Fibroblast of skin of back (primary cell): ENCODE results near the gene USP10. TPM values are rescaled to one million over a fixed set of nuclear protein-coding genes. Genes with fewer than 3 reads are reported as not detected.
A peak's percentile ranks its signal among the peaks of the same experiment; 100 is the strongest.

Experiments
- DNase-seq: peaks from one replicate; pipeline ENCODE4 v3.0.0-alpha.2; 2013
- polyA plus RNA-seq, 2 experiments: library from polyadenylated mRNA; unstranded; fragments of 120-200 nt; gene quantifications; one replicate each; pipeline ENCODE4 v1.2.1, GENCODE V29; 2013; ENCODE audit not compliant: insufficient read length in 2 of 2

Gene USP10
- 69.5 TPM for polyA plus RNA-seq (2013, experiment 1 of 2; ENCODE audit: insufficient read length)
- 48.8 TPM for polyA plus RNA-seq (2013, experiment 2 of 2; ENCODE audit: insufficient read length)

- DNase-seq: peak; percentile 80
Measured at GRCh38 chr16:84699712-84700445, at the start of gene USP10. Gene USP10 (plus strand): TSS chr16:84700000. CDS start chr16:84700091, 91 bp downstream.

- DNase-seq: peak; percentile 71
Measured at GRCh38 chr16:84650062-84650991, 49.5 kb upstream of the USP10 start.

GRCh38 chr16:84652566-84652965 lies 47.2 kb upstream of the USP10 start:
- no peak for DNase-seq

GRCh38 chr16:84654238-84654637 lies 45.6 kb upstream of the USP10 start:
- no peak for DNase-seq

- DNase-seq: no peak
Measured at GRCh38 chr16:84654998-84655397, 44.8 kb upstream of the USP10 start.

- DNase-seq: no peak
Measured at GRCh38 chr16:84656649-84657048, 43.2 kb upstream of the USP10 start.

- no peak for DNase-seq
Measured at GRCh38 chr16:84657229-84657837, 42.5 kb upstream of the USP10 start.

GRCh38 chr16:84658690-84659089 lies 41.1 kb upstream of the USP10 start:
- DNase-seq: no peak

- no peak for DNase-seq
Measured at GRCh38 chr16:84659656-84660300, 40.0 kb upstream of the USP10 start.

GRCh38 chr16:84660973-84661372 lies 38.8 kb upstream of the USP10 start:
- no peak for DNase-seq

GRCh38 chr16:84661418-84662060 lies 38.3 kb upstream of the USP10 start:
- DNase-seq: no peak

- DNase-seq: no peak
Measured at GRCh38 chr16:84662471-84662870, 37.3 kb upstream of the USP10 start.

GRCh38 chr16:84663433-84664101 lies 36.2 kb upstream of the USP10 start:
- DNase-seq: no peak

GRCh38 chr16:84665359-84665758 lies 34.4 kb upstream of the USP10 start:
- no peak for DNase-seq

GRCh38 chr16:84665843-84666242 lies 34.0 kb upstream of the USP10 start:
- DNase-seq: no peak

GRCh38 chr16:84667600-84668309 lies 32.0 kb upstream of the USP10 start:
- no peak for DNase-seq

- no peak for DNase-seq
Measured at GRCh38 chr16:84670063-84670462, 29.7 kb upstream of the USP10 start.

- DNase-seq: peak; percentile 59
Measured at GRCh38 chr16:84672276-84673202, 27.3 kb upstream of the USP10 start.

- DNase-seq: no peak
Measured at GRCh38 chr16:84673203-84673535, 26.6 kb upstream of the USP10 start.

- DNase-seq: no peak
Measured at GRCh38 chr16:84673561-84673960, 26.2 kb upstream of the USP10 start.
